Sigmoid colon (tissue), 7 donors: ENCODE data around the gene C6orf62. TPM values are rescaled to one million over a fixed set of nuclear protein-coding genes. Genes with fewer than 3 reads are reported as not detected.

ENCODE experiments used
- DNase-seq: peaks from one replicate; pipeline ENCODE4 v3.0.0-alpha.2; 2019
- H3K27ac ChIP-seq, 4 donors: fragments of 200-600 bp; sonication (generic); one replicate each; pipeline ENCODE4 v1.5.1; 2016 to 2019; ENCODE audit warnings: mild to moderate bottlenecking in 1 of 4
- H3K27me3 ChIP-seq, 3 donors: fragments of 200-600 bp; sonication (generic); one replicate each; pipeline ENCODE4 v1.5.1; 2019; ENCODE audit warnings: mild to moderate bottlenecking in 1 of 3
- H3K36me3 ChIP-seq, 4 donors: fragments of 200-600 bp; sonication (generic); one replicate each; pipeline ENCODE4 v1.5.1; 2016 to 2019
- H3K4me1 ChIP-seq, 4 donors: fragments of 200-600 bp; sonication (generic); one replicate each; pipeline ENCODE4 v1.5.1; 2017 to 2019
- H3K4me3 ChIP-seq, 4 donors: fragments of 200-600 bp; sonication (generic); one replicate each; pipeline ENCODE4 v1.5.1; 2017 to 2019; ENCODE audit warnings: mild to moderate bottlenecking in 2 of 4, moderate library complexity in 1 of 4
- H3K9me3 ChIP-seq, 4 donors: fragments of 200-600 bp in 3 of 4; sonication (generic) in 3 of 4; one replicate each; pipeline versions ENCODE4 v1.5.1 to v1.6.1; 2013 to 2019
- CTCF ChIP-seq, 4 experiments: fragments of 450-650 bp in 3 of 4; fragments of 200-600 bp in 1 of 4; IDR thresholded peaks; one replicate each; pipeline ENCODE4 v1.5.1; 2016 to 2019; ENCODE audit warnings: antibody characterized with exemption in 4 of 4, mild to moderate bottlenecking in 3 of 4, moderate library complexity in 2 of 4
- EP300 ChIP-seq, 4 donors: sonication (generic); formaldehyde crosslinking; IDR thresholded peaks; one replicate each; pipeline ENCODE4 v1.6.1; 2017; ENCODE audit warnings: antibody characterized with exemption in 4 of 4
- POLR2A ChIP-seq, 2 donors: fragments of 450-650 bp; IDR thresholded peaks; one replicate each; pipeline ENCODE4 v1.6.1; 2016; ENCODE audit warnings: antibody characterized with exemption in 2 of 2, mild to moderate bottlenecking in 2 of 2, moderate library complexity in 2 of 2
- POLR2AphosphoS5 ChIP-seq, 4 donors: sonication (generic); formaldehyde crosslinking; IDR thresholded peaks; one replicate each; pipeline ENCODE4 v1.6.1; 2017; ENCODE audit warnings: antibody characterized with exemption in 4 of 4
- WGBS, 2 donors: extraction: QIAGEN DNeasy Blood & Tissue Kit; methylation state at CpG; one replicate each; pipeline ENCODE4 v1.1.7; 2013; 5-methylcytosine and 5-hydroxymethylcytosine counted together
- intact Hi-C: fragments of 100-400 bp; cut with DNase I; formaldehyde crosslinking; loops from one replicate; pipeline ENCODE4 v1.15.1; 2023
- polyA plus RNA-seq, 3 donors: library from polyadenylated mRNA; stranded (reverse); fragments of 200-250 nt; gene quantifications; one replicate each; pipeline ENCODE4 v1.2.3, GENCODE V29; 2013
- total RNA-seq, 4 donors: library from RNA; depleted of rRNA; stranded (reverse); fragments of >200 nt; gene quantifications; one replicate each; pipeline ENCODE4 v1.1.0, GENCODE V29; 2016
- donor health status: healthy with polysubstance abuse.
- donor health status: Bipolar disorder and iron deficiency.
- donor health status: healthy.

C6orf62 gene
- total and polyA plus RNA-seq, 7 donors = 27.0 to 60.9 (median 33.2) TPM

GRCh38 chr6:24743944-24744335 is 25.0 kb upstream of the C6orf62 start:
- Histone ChIP-seq H3K4me3 (no peak overlapping the region), H3K27ac (peak overlapping the region in 2 of 4 donors; percentile 60 to 71), H3K36me3 (no peaks in the 10 kb centered on the region), H3K27me3 (no peaks in the 10 kb centered on the region), H3K4me1 (peaks cover 0 to 3% (median 0%) of the 10 kb centered on the region in 4 donors), H3K9me3 (no peaks in the 10 kb centered on the region)
- intact Hi-C loops = no loop called here
- DNase-seq = no peak
- TF ChIP-seq POLR2AphosphoS5 (IDR thresholded peaks at IDR 0.05) (no peak), POLR2A (IDR thresholded peaks at IDR 0.05) (no peak), CTCF (IDR thresholded peaks at IDR 0.05) (no peak), EP300 (IDR thresholded peaks at IDR 0.05) (no peak)
- 74 to 84% methylated on average over 3 of the region's 3 CpGs for WGBS, 2 donors

GRCh38 chr6:24743265-24743943 is 24.4 kb upstream of the C6orf62 start:
- Histone ChIP-seq H3K9me3 (no peaks in the 10 kb centered on the region), H3K4me3 (no peak overlapping the region), H3K27ac (peak overlapping the region; percentile 15 to 71 (median 56)), H3K27me3 (no peaks in the 10 kb centered on the region), H3K36me3 (no peaks in the 10 kb centered on the region), H3K4me1 (peaks cover 0 to 3% (median 0%) of the 10 kb centered on the region in 4 donors)
- 67 to 71% methylated on average over 2 of the region's 2 CpGs for WGBS, 2 donors
- no peak for TF ChIP-seq EP300 (IDR thresholded peaks at IDR 0.05)
- TF ChIP-seq POLR2AphosphoS5 (IDR thresholded peaks at IDR 0.05) = peak in 1 of 4 donors; percentile 10
- TF ChIP-seq POLR2A (IDR thresholded peaks at IDR 0.05) = no peak
- no peak for TF ChIP-seq CTCF (IDR thresholded peaks at IDR 0.05)
- intact Hi-C loops = no loop called here
- DNase-seq = no peak

GRCh38 chr6:24742216-24742738 is 23.3 kb upstream of the C6orf62 start:
- DNase-seq = no peak
- Histone ChIP-seq H3K27ac (peak overlapping the region in 3 of 4 donors; percentile 15 to 71 (median 60)), H3K9me3 (no peaks in the 10 kb centered on the region), H3K4me3 (no peak overlapping the region), H3K36me3 (no peaks in the 10 kb centered on the region), H3K27me3 (no peaks in the 10 kb centered on the region), H3K4me1 (peaks cover 0 to 3% (median 0%) of the 10 kb centered on the region in 4 donors)
- intact Hi-C loops = no loop called here
- WGBS, 2 donors = 81 to 87% methylated on average over 5 of the region's 5 CpGs
- TF ChIP-seq EP300 (IDR thresholded peaks at IDR 0.05) (no peak), POLR2AphosphoS5 (IDR thresholded peaks at IDR 0.05) (no peak), POLR2A (IDR thresholded peaks at IDR 0.05) (no peak), CTCF (IDR thresholded peaks at IDR 0.05) (no peak)

- H3K4me3 ChIP-seq = no peak overlapping the region
- no peaks in the 10 kb centered on the region for H3K9me3 ChIP-seq
- H3K27ac ChIP-seq = no peak overlapping the region
- H3K36me3 ChIP-seq = no peaks in the 10 kb centered on the region
- intact Hi-C loops = no loop called here
- TF ChIP-seq POLR2A (IDR thresholded peaks at IDR 0.05) = no peak
- no peak for TF ChIP-seq CTCF (IDR thresholded peaks at IDR 0.05)
- no peak for TF ChIP-seq POLR2AphosphoS5 (IDR thresholded peaks at IDR 0.05)
- no peak for TF ChIP-seq EP300 (IDR thresholded peaks at IDR 0.05)
- DNase-seq = no peak
- H3K4me1 ChIP-seq = peaks cover 0 to 3% (median 0%) of the 10 kb centered on the region in 4 donors
- H3K27me3 ChIP-seq = no peaks in the 10 kb centered on the region
Observed at GRCh38 chr6:24740861-24741260, 21.9 kb upstream of the C6orf62 start.
